ENCODE results near the gene PTPRD. TPM values are rescaled to one million over a fixed set of nuclear protein-coding genes. Genes with fewer than 3 reads are reported as not detected.

Gene PTPRD
- total RNA-seq, 1 experiment from 2014 or later = 32.5 TPM

- Histone ChIP-seq H3K9ac (ENCODE audit: extremely low read depth, insufficient read length, low read length) (no peak overlapping the region), H3K18ac (ENCODE audit: insufficient read length, low read depth, low read length) (no peak overlapping the region), H2BK20ac (ENCODE audit: low read depth, low read length, poor library complexity, severe bottlenecking) (no peak overlapping the region), H2BK12ac (ENCODE audit: insufficient read length, low read depth, low read length) (no peak overlapping the region), H3K79me2 (ENCODE audit: insufficient read depth, low read length) (no peaks in the 10 kb centered on the region), H4K91ac (ENCODE audit: insufficient read length, low read depth, low read length) (no peak overlapping the region), H2AFZ (ENCODE audit: low read length) (no peak overlapping the region), H4K5ac (ENCODE audit: insufficient read length, low read depth, low read length) (no peak overlapping the region), H4K8ac (replicated peaks; ENCODE audit: insufficient read length, low read depth, low read length) (no peak overlapping the region), H2BK15ac (ENCODE audit: low read depth, low read length) (no peak overlapping the region), H3K56ac (ENCODE audit: insufficient read length, low read depth, low read length) (no peak overlapping the region), H3K4ac (ENCODE audit: low read depth, low read length) (no peak overlapping the region), H2BK120ac (ENCODE audit: low read depth, low read length, poor library complexity, severe bottlenecking) (no peak overlapping the region), H3K23me2 (ENCODE audit: insufficient read length, low read depth, low read length, poor library complexity, severe bottlenecking) (no peaks in the 10 kb centered on the region), H3K4me1 (ENCODE audit: insufficient read depth, low read length) (no peaks in the 10 kb centered on the region), H3T11ph (ENCODE audit: low read length) (no peak overlapping the region), H3K14ac (ENCODE audit: insufficient read depth, low read length) (no peak overlapping the region), H2AK5ac (ENCODE audit: insufficient read length, low read length) (no peak overlapping the region), H2BK5ac (ENCODE audit: insufficient read length, low read length) (no peak overlapping the region), H3K4me2 (ENCODE audit: insufficient read depth, insufficient read length, low read length) (no peak overlapping the region), H3K27ac (ENCODE audit: insufficient read length, low read depth, low read length) (no peak overlapping the region), H3K9me3 (ENCODE audit: control insufficient read depth, low read depth, low read length) (no peaks in the 10 kb centered on the region), H4K20me1 (ENCODE audit: control insufficient read depth, insufficient read depth, insufficient read length) (no peaks in the 10 kb centered on the region), H3K79me1 (ENCODE audit: insufficient read depth, low read depth, low read length, poor library complexity, severe bottlenecking) (no peaks in the 10 kb centered on the region), H3K27me3 (ENCODE audit: insufficient read depth, low read length) (no peaks in the 10 kb centered on the region), H3K23ac (ENCODE audit: insufficient read length, low read depth, low read length) (no peak overlapping the region)
- no peak for TF ChIP-seq CTCF (conservative IDR thresholded peaks at IDR 0.05)
- Mint-ChIP-seq H3K4me3 (no peak overlapping the region), H3K9me3 (no peaks in the 10 kb centered on the region), H3K4me1 (no peaks in the 10 kb centered on the region), H3K36me3 (ENCODE audit: insufficient read depth in 1 of 3, low read depth in 3 of 3) (peaks cover 5 to 6% (median 6%) of the 10 kb centered on the region in 3 experiments; a peak in 5 of 7 replicates), H3K27ac (no peak overlapping the region), H3K27me3 (ENCODE audit: low read depth) (no peaks in the 10 kb centered on the region)
- DNase-seq = no peak
- no CpG with 5 or more reads among the region's 4 CpGs for WGBS (ENCODE audit: extremely low coverage, insufficient read length, low lambda C conversion rate)
Measured at GRCh38 chr9:8337834-8338766, 2274.7 kb downstream of the PTPRD start.

All from H9 (cell line).